ENCODE measurements around the gene ARHGAP6. TPM values are rescaled to one million over a fixed set of nuclear protein-coding genes. Genes with fewer than 3 reads are reported as not detected.
A peak's percentile ranks its signal among the peaks of the same experiment; 100 is the strongest.

The ARHGAP6 gene
- polyA plus RNA-seq, 3 donors = 0.31 to 1.1 (median 0.40) TPM

- no peak for TF ChIP-seq CTCF (IDR thresholded peaks at IDR 0.05)
- no peaks in the 10 kb centered on the region for H3K9me3 ChIP-seq (replicated peaks in 1 of 2; ENCODE audit: control insufficient read depth in 1 of 2, insufficient read depth in 1 of 2, low read length in 2 of 2)
- no peaks in the 10 kb centered on the region for H4K20me1 ChIP-seq (ENCODE audit: insufficient read depth, low read length)
- Mint-ChIP-seq H3K9me3 (peaks cover 0 to 17% (median 3%) of the 10 kb centered on the region in 7 donors), H3K36me3 (no peaks in the 10 kb centered on the region), H3K4me1 (peaks cover 15% of the 10 kb centered on the region), H3K4me3 (no peak overlapping the region), H3K27me3 (ENCODE audit: low read depth in 3 of 3) (peaks cover 24 to 29% (median 27%) of the 10 kb centered on the region in 3 donors), H3K27ac (peak overlapping the region in 1 of 7 donors; percentile 14)
- no peak overlapping the region for H3K4me2 ChIP-seq (replicated peaks; ENCODE audit: extremely low read depth, low read length, poor library complexity, severe bottlenecking)
- WGBS (ENCODE audit: insufficient coverage) = 90% methylated on average over 2 of the region's 3 CpGs
- no peak overlapping the region for H3K9ac ChIP-seq (ENCODE audit: insufficient read depth, low read length, poor library complexity, severe bottlenecking)
- no peaks in the 10 kb centered on the region for H3K79me2 ChIP-seq (ENCODE audit: insufficient read depth, low read length)
- intact Hi-C loops (cut with micrococcal nuclease) = no loop called here
- H2AFZ ChIP-seq (ENCODE audit: insufficient read depth, low read depth, low read length, poor library complexity, severe bottlenecking) = no peak overlapping the region
- no peak for DNase-seq
- H3K36me3 ChIP-seq (replicated peaks in 1 of 2; ENCODE audit: control insufficient read depth in 1 of 2, insufficient read depth in 2 of 2, low read length in 2 of 2) = no peaks in the 10 kb centered on the region
- peaks cover 20 to 28% of the 10 kb centered on the region in 2 donors for H3K27me3 ChIP-seq (ENCODE audit: control insufficient read depth in 2 of 2, insufficient read depth in 2 of 2, low read length in 2 of 2)
- H3K27ac ChIP-seq (ENCODE audit: low read depth in 1 of 2, low read length in 2 of 2) = no peak overlapping the region
- no peak overlapping the region for H3K4me3 ChIP-seq (replicated peaks in 1 of 3; ENCODE audit: low read depth in 2 of 3, low read length in 3 of 3)
- peaks cover 2 to 5% of the 10 kb centered on the region in 2 donors for H3K4me1 ChIP-seq (ENCODE audit: control insufficient read depth in 1 of 2, insufficient read depth in 2 of 2, low read length in 2 of 2)
Measured at GRCh38 chrX:11429538-11430085, 236.1 kb downstream of the ARHGAP6 start.

- Mint-ChIP-seq H3K27me3 (ENCODE audit: low read depth in 3 of 3) (peaks cover 24 to 29% (median 27%) of the 10 kb centered on the region in 3 donors), H3K36me3 (no peaks in the 10 kb centered on the region), H3K27ac (no peak overlapping the region), H3K4me1 (peaks cover 24% of the 10 kb centered on the region), H3K4me3 (peak overlapping the region; percentile 76 to 82), H3K9me3 (peaks cover 0 to 19% (median 3%) of the 10 kb centered on the region in 7 donors)
- peak overlapping the region; percentile 55 for H3K4me2 ChIP-seq (replicated peaks; ENCODE audit: extremely low read depth, low read length, poor library complexity, severe bottlenecking)
- no peaks in the 10 kb centered on the region for H3K36me3 ChIP-seq (replicated peaks in 1 of 2; ENCODE audit: control insufficient read depth in 1 of 2, insufficient read depth in 2 of 2, low read length in 2 of 2)
- H2AFZ ChIP-seq (ENCODE audit: insufficient read depth, low read depth, low read length, poor library complexity, severe bottlenecking) = peak overlapping the region; percentile 30
- H3K27me3 ChIP-seq (ENCODE audit: control insufficient read depth in 2 of 2, insufficient read depth in 2 of 2, low read length in 2 of 2) = peaks cover 20 to 28% of the 10 kb centered on the region in 2 donors
- intact Hi-C loops (cut with micrococcal nuclease) = no loop called here
- H3K27ac ChIP-seq (ENCODE audit: low read depth in 1 of 2, low read length in 2 of 2) = no peak overlapping the region
- peak in 1 of 3 donors; percentile 6 for DNase-seq
- no peaks in the 10 kb centered on the region for H3K9me3 ChIP-seq (replicated peaks in 1 of 2; ENCODE audit: control insufficient read depth in 1 of 2, insufficient read depth in 1 of 2, low read length in 2 of 2)
- peak; percentile 20 for TF ChIP-seq CTCF (IDR thresholded peaks at IDR 0.05)
- H3K4me3 ChIP-seq (replicated peaks in 1 of 3; ENCODE audit: low read depth in 2 of 3, low read length in 3 of 3) = peak overlapping the region; percentile 24 to 54 (median 39)
- no peaks in the 10 kb centered on the region for H4K20me1 ChIP-seq (ENCODE audit: insufficient read depth, low read length)
- H3K9ac ChIP-seq (ENCODE audit: insufficient read depth, low read length, poor library complexity, severe bottlenecking) = peak overlapping the region; percentile 30
- no peaks in the 10 kb centered on the region for H3K79me2 ChIP-seq (ENCODE audit: insufficient read depth, low read length)
- WGBS (ENCODE audit: insufficient coverage) = under 1% methylated on average over 27 of the region's 57 CpGs
- H3K4me1 ChIP-seq (ENCODE audit: control insufficient read depth in 1 of 2, insufficient read depth in 2 of 2, low read length in 2 of 2) = peaks cover 8 to 17% of the 10 kb centered on the region in 2 donors
Measured at GRCh38 chrX:11427453-11428071, 238.2 kb downstream of the ARHGAP6 start.
